Epithelial cell of proximal tubule (primary cell): ENCODE measurements around the gene SIRT1. TPM values are rescaled to one million over a fixed set of nuclear protein-coding genes. Genes with fewer than 3 reads are reported as not detected.

Experiments
- DNase-seq: peaks from one replicate; pipeline ENCODE4 v3.0.0-alpha.2; 2011; ENCODE audit warnings: low read depth
- H3K4me3 ChIP-seq: 2 replicates; pipeline ENCODE4 v1.5.1; 2011; ENCODE audit warnings: low read depth, mild to moderate bottlenecking, low read length
- CTCF ChIP-seq: conservative IDR thresholded peaks from 2 replicates; pipeline ENCODE4 v1.5.1; 2012; ENCODE audit warnings: low read depth, mild to moderate bottlenecking, low read length
- total RNA-seq: library from RNA; depleted of rRNA; stranded (reverse); fragments of >200 nt; gene quantifications from 2 replicates; pipeline ENCODE4 v1.2.3, GENCODE V29; 2015

Gene SIRT1
- total RNA-seq, 1 donor from 2014 or later: 9.3 TPM

DNA sequence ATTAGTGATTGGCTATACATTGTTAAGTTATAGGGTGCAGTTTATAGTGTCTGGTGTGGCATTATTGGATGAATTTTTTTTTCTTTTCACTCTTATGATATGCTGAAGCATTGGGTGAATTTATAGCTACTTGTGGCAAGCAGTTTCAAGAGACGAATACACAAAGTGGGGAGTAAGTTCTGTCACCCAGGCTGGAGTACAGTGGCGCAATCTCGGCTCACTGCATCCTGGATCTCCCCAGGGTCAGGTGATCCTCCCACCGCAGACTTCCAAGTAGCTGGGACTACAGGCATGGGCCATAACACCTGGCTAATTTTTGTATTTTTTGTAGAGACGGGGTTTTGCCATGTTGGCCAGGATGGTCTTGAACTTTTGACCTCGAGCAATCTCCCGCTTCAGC is 6.3 kb upstream of the SIRT1 start:
- no peak for TF ChIP-seq CTCF
- DNase-seq: no peak
- no peak overlapping the region for H3K4me3 ChIP-seq

DNA sequence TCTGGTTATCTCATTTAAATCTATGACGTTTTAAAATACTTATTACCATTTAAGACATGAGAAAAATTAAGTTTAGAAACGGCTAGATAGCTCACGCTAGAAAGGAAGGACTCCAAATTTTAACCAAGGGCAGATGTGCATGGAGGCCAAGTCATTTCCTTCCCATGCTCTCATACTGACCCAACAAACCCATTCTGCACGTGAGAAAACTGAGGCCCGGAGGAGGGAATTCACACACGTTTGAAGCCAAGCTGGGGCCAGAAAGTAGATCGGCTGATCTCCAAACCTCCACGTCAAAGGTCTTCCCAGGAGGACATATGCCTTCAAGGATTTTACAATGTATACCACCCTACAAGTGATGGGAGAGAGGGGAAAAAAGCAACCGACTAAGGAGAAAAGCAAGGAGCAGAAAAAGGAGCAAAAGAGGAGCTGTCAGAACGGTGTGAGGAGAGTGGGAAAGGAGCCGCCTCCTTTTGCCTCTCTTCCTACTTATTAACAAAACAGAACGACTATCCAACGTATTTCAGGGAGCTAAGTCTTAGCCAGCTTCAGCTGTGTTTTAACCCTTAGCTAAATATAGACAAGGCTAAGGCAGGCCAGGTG is 645 bp upstream of the SIRT1 start:
- TF ChIP-seq CTCF: no peak
- peak overlapping the region; percentile 84 for H3K4me3 ChIP-seq
- no peak for DNase-seq

- TF ChIP-seq CTCF: no peak
- DNase-seq: no peak
- H3K4me3 ChIP-seq: peak overlapping the region; percentile 84
These were observed 600 bp downstream of the SIRT1 start for GRCh38 chr10:67884842-67885670.

DNA sequence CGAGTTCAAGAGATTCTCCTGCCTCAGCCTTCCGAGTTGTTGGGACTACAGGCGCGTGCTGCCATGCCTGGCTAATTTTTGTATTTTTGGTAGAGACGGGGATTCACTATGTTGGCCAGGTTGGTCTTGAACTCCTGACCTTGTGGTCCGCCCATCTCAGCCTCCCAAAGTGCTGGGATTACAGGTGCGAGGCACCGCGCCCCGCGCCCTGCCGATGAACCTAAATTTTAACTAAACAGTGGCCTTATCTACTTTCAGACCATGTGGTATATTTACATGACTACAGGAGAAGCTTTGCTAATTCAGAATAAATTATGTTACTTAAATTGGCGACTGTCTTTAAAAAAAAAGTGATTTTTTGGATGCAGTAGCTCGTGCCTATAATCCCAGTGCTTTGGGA is 9.2 kb downstream of the SIRT1 start:
- DNase-seq: no peak
- no peak for TF ChIP-seq CTCF
- H3K4me3 ChIP-seq: no peak overlapping the region

GRCh38 chr10:67903581-67903980 is 19.1 kb downstream of the SIRT1 start:
- no peak overlapping the region for H3K4me3 ChIP-seq
- DNase-seq: no peak
- no peak for TF ChIP-seq CTCF

DNA sequence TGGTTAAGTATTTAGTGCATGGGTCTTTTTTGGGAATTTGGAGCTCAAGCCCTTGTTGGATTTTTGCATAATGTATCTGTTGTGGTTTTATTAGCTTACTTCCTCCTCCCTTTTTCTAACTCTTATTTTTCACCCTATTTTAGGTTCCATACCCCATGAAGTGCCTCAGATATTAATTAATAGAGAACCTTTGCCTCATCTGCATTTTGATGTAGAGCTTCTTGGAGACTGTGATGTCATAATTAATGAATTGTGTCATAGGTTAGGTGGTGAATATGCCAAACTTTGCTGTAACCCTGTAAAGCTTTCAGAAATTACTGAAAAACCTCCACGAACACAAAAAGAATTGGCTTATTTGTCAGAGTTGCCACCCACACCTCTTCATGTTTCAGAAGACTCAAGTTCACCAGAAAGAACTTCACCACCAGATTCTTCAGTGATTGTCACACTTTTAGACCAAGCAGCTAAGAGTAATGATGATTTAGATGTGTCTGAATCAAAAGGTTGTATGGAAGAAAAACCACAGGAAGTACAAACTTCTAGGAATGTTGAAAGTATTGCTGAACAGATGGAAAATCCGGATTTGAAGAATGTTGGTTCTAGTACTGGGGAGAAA is 28.0 kb downstream of the SIRT1 start:
- H3K4me3 ChIP-seq: no peak overlapping the region
- DNase-seq: no peak
- TF ChIP-seq CTCF: no peak
